Suppressor macrophage (primary cell): ENCODE data around the gene SF3A2.
"Not testable (repeated sequence)": the region's sequence is repeated elsewhere in the genome, so short reads cannot be mapped to it uniquely, and the experiment has no call there.

Experiments
- DNase-seq, 4 experiments: peaks; one replicate each; pipeline ENCODE4 v3.0.0-alpha.2; 2020 to 2022

Gene SF3A2

GRCh38 chr19:2274931-2275535 lies 38.4 kb downstream of the SF3A2 start:
- peak; percentile 82 to 89 (median 88) for DNase-seq

DNA sequence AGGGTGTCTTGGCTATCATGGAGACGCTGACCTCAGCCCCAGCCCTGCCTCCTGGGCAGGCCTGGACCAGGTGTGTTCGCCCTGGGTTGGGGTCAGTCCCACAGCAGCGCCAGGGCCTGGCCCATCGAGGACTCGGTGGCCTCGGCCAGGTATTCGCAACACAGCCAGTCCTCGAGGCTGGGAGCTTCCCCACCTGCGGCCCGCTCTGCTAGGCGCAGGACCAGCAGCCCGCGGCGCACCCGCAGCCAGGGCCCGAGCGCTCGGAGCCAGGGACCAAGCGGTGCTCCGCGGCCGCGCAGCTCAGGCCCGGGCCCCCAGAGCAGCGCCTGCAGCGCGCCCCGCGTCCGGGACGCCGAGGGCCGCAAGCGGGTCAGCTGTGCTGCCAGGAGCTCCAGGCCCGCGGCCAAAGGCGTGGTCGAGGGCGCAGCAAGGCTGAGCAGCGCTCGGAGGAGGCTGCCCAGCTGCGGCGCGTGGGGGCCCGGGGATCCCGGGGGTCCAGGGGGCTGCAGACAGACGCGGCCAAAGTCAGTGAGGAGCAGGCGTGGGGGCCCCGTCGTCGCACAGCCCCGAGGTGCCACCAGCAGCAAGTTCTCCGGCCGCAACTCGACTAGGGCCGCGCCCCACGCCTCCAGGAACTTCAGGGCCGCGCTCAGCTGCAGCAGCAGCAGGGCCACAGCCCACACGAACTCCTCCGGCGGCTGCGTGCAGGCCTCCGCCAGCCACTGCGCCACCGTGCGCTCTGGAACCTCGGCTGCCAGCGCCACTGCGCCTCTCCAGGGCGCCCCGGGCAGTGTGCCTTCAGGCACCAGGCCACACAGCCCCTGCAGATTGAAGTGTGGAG lies 39.2 kb downstream of the SF3A2 start:
- no peak for DNase-seq

DNA sequence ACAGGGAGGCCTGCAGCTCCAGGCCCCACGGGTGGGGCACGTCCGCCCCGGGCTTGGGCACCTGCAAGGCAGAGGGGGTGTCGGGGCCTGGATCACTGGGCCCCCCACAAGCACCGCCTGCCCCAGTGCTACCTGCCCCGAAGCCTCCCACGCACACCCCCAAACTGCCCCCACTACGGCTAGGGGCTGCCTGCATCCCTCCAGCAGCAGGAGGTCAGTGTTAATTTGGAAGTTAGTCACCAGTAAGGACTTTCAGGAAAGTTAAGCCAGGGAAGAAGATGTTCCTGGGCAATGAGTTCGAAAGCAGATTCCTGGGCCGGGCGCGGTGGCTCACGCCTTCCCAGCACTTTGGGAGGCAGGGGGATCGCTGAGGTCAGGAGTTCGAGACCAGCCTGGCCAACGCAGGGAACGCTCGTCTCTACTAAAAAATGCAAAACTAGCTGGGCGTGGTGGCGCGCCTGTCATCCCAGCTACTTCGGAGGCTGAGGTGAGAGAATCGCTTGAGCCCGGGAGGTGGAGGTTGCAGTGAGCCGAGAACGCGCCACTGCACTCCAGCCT lies 39.9 kb downstream of the SF3A2 start:
- no peak for DNase-seq

GRCh38 chr19:2277138-2277537 lies 40.5 kb downstream of the SF3A2 start:
- DNase-seq, result no peak

DNA sequence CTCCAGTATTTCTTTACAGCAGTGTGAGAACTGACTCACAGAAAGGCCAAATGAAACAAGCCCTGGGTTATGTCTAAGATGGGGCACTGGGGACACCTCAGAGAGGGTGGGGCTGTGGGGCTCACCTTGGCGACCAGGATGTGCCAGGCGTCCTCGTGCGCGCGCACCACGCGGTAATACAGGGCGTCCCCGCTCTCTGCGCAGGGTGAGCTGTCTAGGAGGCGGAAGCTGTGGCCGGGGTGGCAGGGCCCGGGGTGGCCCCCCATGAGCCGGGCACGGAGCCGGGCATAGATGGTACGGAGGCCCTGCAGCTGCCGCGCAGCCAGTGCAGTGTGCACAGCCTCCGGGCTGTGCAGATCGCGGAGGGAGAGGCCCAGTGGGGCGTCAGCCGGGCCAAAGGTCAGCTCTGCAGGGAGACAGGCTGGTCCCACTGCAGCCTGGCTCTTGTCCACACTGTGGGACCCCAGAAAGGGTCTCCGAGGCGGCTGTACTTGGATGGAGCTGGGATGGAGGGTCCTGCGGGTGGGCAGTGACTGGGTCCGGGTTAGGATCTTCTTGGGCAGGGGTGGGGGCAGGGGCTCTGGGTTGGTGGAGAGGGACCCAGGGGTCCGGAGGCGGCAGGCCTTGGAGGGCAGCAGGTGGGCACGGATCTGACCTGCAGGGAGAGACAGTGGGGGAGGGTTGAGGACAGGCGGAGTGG lies 42.0 kb downstream of the SF3A2 start:
- DNase-seq, result no peak

DNA sequence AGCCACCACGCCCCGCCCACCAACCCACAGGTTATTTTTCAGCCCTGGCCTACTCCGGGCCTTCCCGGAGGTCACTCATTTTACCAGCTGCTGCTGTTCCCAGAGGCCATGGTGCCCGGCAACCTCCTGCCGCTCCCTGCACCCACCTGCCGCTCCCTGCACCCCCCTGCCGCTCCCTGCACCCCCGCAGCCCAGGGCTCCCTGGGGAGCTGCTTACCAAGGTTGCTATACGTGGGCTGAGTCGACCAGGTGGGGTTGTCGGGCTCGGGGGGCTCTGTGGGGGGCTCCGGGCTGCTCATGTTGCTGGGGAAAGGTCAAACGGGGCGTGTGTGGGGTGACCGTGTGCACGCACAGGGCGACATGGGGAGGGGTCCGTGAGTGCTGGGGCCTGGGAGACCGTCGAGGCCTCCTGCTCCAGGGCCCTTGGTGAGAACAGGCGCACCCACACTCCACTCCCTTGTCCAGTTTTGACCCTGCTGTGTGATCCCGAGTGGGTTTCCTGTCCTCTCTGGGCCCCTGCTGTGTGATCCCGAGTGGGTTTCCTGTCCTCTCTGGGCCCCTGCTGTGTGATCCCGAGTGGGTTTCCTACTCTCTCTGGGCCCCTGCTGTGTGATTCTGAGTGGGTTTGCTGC lies 44.1 kb downstream of the SF3A2 start:
- no peak for DNase-seq

DNA sequence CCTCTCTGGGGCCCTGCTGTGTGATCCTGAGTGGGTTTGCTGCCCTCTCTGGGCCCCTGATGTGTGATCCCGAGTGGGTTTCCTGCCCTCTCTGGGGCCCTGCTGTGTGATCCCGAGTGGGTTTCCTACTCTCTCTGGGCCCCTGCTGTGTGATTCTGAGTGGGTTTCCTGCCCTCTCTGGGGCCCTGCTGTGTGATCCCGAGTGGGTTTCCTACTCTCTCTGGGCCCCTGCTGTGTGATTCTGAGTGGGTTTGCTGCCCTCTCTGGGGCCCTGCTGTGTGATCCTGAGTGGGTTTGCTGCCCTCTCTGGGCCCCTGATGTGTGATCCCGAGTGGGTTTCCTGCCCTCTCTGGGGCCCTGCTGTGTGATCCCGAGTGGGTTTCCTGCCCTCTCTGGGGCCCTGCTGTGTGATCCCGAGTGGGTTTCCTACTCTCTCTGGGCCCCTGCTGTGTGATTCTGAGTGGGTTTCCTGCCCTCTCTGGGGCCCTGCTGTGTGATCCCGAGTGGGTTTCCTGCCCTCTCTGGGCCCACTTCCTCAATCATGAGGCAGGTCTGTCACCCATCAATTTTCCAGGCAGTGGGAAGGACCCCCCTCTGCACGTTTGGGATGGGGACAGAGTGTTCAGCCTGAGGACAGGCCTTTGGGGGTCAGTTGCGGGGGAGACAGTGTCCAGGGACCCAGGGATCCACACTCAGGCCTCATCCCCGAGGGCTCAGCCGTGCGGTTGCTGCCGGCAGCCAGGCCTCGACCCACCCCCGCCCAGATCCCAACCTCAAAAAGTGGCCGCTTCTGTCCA lies 44.8 kb downstream of the SF3A2 start:
- not testable (repeated sequence) for DNase-seq

DNA sequence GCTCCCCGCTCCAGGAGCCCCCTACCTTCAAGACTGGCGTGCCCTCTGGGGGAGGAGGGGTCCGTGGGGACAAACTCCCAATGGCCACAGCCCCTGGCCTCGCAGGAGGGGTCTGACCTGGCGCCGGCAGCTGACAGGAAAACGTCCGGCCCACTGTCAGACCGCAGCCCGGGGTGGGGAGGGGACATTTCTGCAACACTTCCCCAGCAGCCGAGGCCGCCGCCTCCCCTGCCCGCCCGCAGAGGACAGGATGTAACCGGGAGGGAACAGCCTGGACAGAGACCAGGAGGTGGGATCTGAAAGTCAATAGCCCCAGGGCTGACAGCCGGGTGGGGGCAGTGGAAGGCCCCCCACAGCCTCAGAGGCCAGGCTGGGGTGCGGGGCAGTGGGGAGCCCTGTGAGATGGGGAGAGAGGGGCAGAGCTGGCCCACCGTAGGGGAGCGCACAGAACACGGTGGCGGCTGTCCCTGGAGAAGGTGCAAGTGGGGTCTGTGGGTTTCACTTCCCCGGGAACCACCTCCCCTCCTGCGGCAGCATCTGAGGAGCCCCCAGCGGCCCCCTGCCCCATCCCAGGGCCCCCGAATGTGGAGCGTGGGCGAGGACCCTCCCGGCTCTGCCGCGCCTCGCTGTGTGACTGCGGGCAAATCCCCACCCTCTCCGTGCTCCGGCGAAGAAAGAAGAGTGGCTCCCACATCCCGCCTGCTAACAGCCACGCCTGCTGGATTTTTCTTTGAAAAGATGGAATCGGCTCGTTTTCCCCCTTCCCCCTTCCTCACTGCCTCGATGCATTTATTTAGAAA lies 45.6 kb downstream of the SF3A2 start, which contains the start of gene PEAK3:
TSS of gene PEAK3 (minus strand) at position 114 of the 800 bp plus-strand sequence. CDS start 1,244 bp downstream, outside the sequence.
- peak; percentile 77 to 91 (median 86) for DNase-seq

DNA sequence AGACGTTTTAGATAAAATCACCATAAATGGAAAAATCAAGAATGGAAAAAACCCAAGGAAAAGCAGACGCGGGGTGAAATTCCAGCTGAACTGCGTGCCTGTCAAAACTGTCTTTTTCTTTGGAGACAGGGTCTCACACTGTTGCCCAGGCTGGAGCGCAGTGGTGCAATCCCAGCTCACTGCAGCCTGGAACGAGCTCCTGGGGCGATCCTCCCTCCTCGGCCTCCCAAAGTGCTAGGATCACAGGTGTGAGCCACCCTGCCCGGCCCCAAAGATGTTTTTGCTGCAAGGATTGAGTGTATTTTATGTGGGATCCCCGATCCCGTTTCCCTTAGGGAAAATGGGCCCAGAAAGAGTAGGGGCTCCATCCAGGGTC lies 46.2 kb downstream of the SF3A2 start:
- no peak for DNase-seq

GRCh38 chr19:2283835-2284507 lies 47.3 kb downstream of the SF3A2 start:
- no peak for DNase-seq

GRCh38 chr19:2286402-2287140 lies 49.9 kb downstream of the SF3A2 start:
- no peak for DNase-seq

GRCh38 chr19:2287585-2288337 lies 51.1 kb downstream of the SF3A2 start:
- DNase-seq, result no peak

DNA sequence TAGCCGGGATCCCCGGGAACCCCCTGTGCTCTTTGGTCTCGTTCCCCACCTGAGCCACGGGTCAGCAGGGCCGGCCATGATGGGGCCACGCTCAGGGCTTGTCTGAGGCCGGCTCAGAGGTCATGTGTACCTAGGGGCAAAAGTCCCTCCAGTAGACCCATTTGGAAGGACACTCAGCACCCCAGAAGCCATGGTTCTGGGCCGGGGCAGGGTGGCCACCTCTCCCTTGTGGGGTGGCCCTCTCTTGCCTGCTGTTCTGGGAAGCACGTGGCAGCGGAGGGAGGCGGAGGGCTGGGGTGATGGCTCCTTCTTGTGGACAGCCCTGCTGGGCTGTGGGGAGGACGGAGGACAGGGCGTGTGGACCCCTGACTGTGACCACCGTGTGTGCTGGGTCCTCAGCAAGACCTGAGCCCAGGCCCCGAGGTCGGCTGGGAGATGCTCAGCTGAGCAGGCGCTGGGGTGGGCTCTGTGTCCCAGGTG lies 51.8 kb downstream of the SF3A2 start:
- DNase-seq, result no peak

DNA sequence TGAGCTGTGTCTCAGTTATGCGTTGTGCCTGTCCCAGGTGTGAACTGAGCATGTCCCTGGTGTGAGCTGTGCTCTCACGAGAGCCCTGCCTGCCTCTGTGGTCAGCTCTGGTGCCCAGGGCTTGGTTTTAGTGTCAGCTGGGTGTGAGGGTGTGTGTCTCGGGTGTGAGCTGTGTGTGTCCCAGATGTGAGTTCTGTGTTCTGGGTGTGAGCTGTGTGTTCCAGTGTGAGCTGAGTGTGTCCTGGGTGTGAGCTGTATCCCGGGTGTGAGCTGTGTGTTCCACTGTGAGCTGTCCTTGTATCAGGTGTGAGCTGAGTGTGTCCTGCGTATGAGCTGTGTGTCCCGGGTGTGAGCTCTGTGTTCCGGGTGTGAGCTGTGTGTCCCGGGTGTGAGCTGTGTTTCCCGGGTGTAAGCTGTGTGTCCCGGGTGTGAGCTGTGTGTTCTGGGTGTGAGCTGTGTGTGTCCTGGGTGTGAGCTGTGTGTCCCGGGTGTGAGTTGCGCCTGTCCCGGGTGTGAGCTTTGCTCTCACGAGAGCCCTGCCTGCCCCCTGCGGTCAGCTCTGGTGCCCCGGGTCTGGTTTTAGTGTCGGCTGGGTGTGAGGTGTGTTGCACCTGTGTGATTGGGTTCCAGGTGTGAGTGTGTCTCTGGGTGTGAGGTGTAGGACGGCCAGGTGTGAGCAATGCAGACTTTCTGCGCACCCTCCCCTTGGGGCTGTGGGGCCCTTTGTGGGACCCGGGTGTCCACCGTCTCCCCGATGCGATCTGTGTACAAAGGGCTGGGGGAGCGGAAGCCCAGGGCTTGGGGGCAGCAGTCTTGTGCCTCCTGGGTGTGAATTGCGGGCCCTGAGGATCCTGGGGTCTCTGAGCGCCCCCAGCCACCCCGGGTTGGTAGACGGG lies 52.4 kb downstream of the SF3A2 start:
- DNase-seq, result no peak

DNA sequence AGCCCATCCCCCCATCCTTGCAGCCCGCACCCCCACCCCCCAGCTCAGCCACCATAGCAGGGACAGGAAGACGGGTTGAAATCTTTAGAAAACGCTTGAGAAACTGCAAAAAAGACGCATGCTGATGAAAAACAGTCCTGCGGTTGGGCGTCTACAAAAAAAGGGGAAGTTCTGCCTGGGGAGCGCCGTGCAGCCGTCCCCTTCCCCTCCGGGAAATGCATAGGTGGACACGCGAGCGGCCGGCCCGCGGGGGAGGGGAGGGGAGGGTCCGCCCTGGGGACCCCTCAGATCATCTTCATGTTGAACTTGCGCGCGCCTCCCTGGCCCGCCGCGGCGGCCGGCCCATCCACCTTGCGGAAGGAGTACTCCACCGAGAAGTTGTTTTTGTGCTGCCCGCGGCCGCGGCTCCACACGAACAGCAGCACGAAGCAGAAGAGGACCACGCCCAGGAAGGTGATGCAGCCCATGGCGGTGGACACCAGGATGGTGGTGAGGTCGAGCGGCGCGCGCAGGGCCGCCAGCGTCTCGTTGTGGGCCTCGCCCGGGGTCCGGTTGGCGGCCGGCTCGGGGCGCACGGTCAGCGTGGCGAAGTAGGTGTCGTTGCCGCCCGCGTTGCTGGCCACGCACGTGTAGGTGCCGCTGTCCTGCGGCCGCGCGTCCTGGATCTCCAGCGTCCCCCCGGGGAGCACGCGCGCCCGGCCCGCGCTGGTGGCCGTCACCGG lies 53.3 kb downstream of the SF3A2 start:
- DNase-seq, result peak; percentile 85 to 93 (median 89)

GRCh38 chr19:2290441-2291184 lies 54.0 kb downstream of the SF3A2 start:
- DNase-seq, result peak in 3 of 4 experiments; percentile 41 to 64 (median 58)
